HepG2 (cell line): ENCODE data around the gene GRM4. TPM values are rescaled to one million over a fixed set of nuclear protein-coding genes. Genes with fewer than 3 reads are reported as not detected.

Experiments used
- ATAC-seq: fragments of 200-7000 bp; cut with Tn5 transposase; 3 replicates; pipeline ENCODE4 v1.9.1; 2020; ENCODE audit warnings: mild to moderate bottlenecking, moderate library complexity
- BruUV-seq: library from RNA; stranded (reverse); fragments of 400-500 nt; replicated peaks from 2 replicates; lab custom pipeline; 2021; lab: Mats Ljungman, UMichigan
- CTCF ChIA-PET: fragments of 300-600 bp; formaldehyde crosslinking; extraction: SDS; loops from one replicate; lab custom pipeline; 2021; ENCODE audit warnings: low total read pairs, inconsistent platforms, low intra/inter-chr PET ratio; lab: Yijun Ruan, JAX
- POLR2A ChIA-PET: fragments of 350-600 bp; sonication (Branson Sonifier 250); formaldehyde crosslinking; loops from one replicate; lab custom pipeline; 2020; ENCODE audit warnings: antibody characterized with exemption, inconsistent platforms; lab: Yijun Ruan, JAX
- DNase-seq: peaks from one replicate; pipeline ENCODE4 v3.0.0-alpha.2; 2015; ENCODE audit warnings: low spot score
- FAIRE-seq: peaks from 3 replicates; lab custom pipeline; 2011; peaks lifted over from hg19 to GRCh38; lab: Jason Lieb, UNC
- H2AFZ ChIP-seq: one replicate; pipeline ENCODE4 v1.6.1; 2011; ENCODE audit warnings: low read length, inconsistent platforms
- H3K27ac ChIP-seq: fragments of 300-600 bp; 3 replicates; pipeline ENCODE4 v1.8.0; 2011; ENCODE audit warnings: mixed run types, mild to moderate bottlenecking, mixed read lengths, low read length, inconsistent platforms; ENCODE audit not compliant: insufficient read depth; ENCODE audit errors: extremely low read length
- H3K27me3 ChIP-seq, 2 experiments: fragments of 200-600 bp in 1 of 2; 2 replicates in 1 of 2; 3 replicates in 1 of 2; pipeline versions ENCODE4 v1.6.0 to v1.8.0; 2011; ENCODE audit warnings: low read length in 2 of 2, mild to moderate bottlenecking in 2 of 2, moderate library complexity in 2 of 2, inconsistent platforms in 1 of 2; ENCODE audit not compliant: insufficient read depth in 2 of 2, control insufficient read depth in 1 of 2
- H3K36me3 ChIP-seq, 2 experiments: fragments of 200-600 bp in 1 of 2; replicated peaks in 1 of 2; 2 replicates in 1 of 2; 3 replicates in 1 of 2; pipeline versions ENCODE4 v1.5.1 to v1.8.0; 2011; ENCODE audit warnings: low read length in 2 of 2, inconsistent platforms in 1 of 2; ENCODE audit not compliant: insufficient read depth in 2 of 2, control insufficient read depth in 1 of 2
- H3K4me1 ChIP-seq: 2 replicates; pipeline ENCODE4 v1.5.1; 2012; ENCODE audit warnings: low read length, inconsistent platforms; ENCODE audit not compliant: insufficient read depth
- H3K4me2 ChIP-seq: 2 replicates; pipeline ENCODE4 v1.6.0; 2011; ENCODE audit warnings: low read depth, low read length, inconsistent platforms
- H3K4me3 ChIP-seq, 3 experiments: fragments of 200-600 bp in 1 of 3; sonication (generic), shearing (Covaris generic) in 1 of 3; replicated peaks in 1 of 3; 2 replicates each; pipeline ENCODE4 v1.5.1; 2011 to 2016; ENCODE audit warnings: low read length in 3 of 3, inconsistent platforms in 2 of 3, low read depth in 2 of 3, mild to moderate bottlenecking in 2 of 3, control low read depth in 1 of 3, mixed read lengths in 1 of 3; ENCODE audit not compliant: insufficient read depth in 1 of 3
- H3K79me2 ChIP-seq: one replicate; pipeline ENCODE4 v1.6.1; 2011; ENCODE audit warnings: low read length, inconsistent platforms; ENCODE audit not compliant: insufficient read depth
- H3K9ac ChIP-seq: 2 replicates; pipeline ENCODE4 v1.6.0; 2011; ENCODE audit warnings: mild to moderate bottlenecking, low read depth, low read length, inconsistent platforms; ENCODE audit not compliant: insufficient read depth
- H3K9me3 ChIP-seq: 2 replicates; pipeline ENCODE4 v1.5.1; 2012; ENCODE audit warnings: mild to moderate bottlenecking, low read length
- H4K20me1 ChIP-seq: 2 replicates; pipeline ENCODE4 v1.6.0; 2011; ENCODE audit warnings: inconsistent platforms, mild to moderate bottlenecking, low read length, moderate library complexity; ENCODE audit not compliant: insufficient read depth
- BHLHE40 ChIP-seq: IDR thresholded peaks from 2 replicates; pipeline ENCODE4 v1.6.1; 2011; ENCODE audit warnings: low read length, improper control_type of control experiment
- ISL2 ChIP-seq: sonication (generic); formaldehyde crosslinking; IDR thresholded peaks from 2 replicates; pipeline ENCODE4 v1.5.0; 2020; ENCODE audit warnings: missing genetic modification reagents
- KAT2B ChIP-seq: fragments of 150-350 bp; IDR thresholded peaks from 2 replicates; pipeline ENCODE4 v1.6.1; 2014; ENCODE audit warnings: low read depth, low read length, borderline replicate concordance
- MAFF ChIP-seq: IDR thresholded peaks from 2 replicates; pipeline ENCODE4 v1.6.1; 2011; ENCODE audit warnings: low read depth, low read length, improper control_type of control experiment
- SKI ChIP-seq: fragments of 450-650 bp; IDR thresholded peaks from one replicate; pipeline ENCODE4 v1.6.1; 2018; ENCODE audit warnings: mild to moderate bottlenecking; ENCODE audit not compliant: partially characterized antibody
- ZNF124 ChIP-seq: sonication (generic); formaldehyde crosslinking; IDR thresholded peaks from 2 replicates; pipeline ENCODE4 v1.4.0; 2020; ENCODE audit warnings: missing genetic modification reagents
- ZNF292 ChIP-seq: sonication (generic); formaldehyde crosslinking; IDR thresholded peaks from 2 replicates; pipeline ENCODE4 v1.8.1; 2022; ENCODE audit warnings: mild to moderate bottlenecking, low read depth, missing genetic modification reagents, borderline replicate concordance
- ZNF552 ChIP-seq: sonication (generic); formaldehyde crosslinking; IDR thresholded peaks from 2 replicates; pipeline ENCODE4 v1.9.0; 2022; ENCODE audit warnings: missing genetic modification reagents, mild to moderate bottlenecking, borderline replicate concordance
- ZNF562 ChIP-seq: sonication (generic); formaldehyde crosslinking; IDR thresholded peaks from 2 replicates; pipeline ENCODE4 v1.8.0; 2022; ENCODE audit warnings: missing genetic modification reagents, borderline replicate concordance
- WGBS: methylation state at CpG from one replicate; pipeline ENCODE4 v1.1.6; 2017; ENCODE audit warnings: low lambda C conversion rate; 5-methylcytosine and 5-hydroxymethylcytosine counted together
- in situ Hi-C: cut with HindIII; loops from 2 replicates; pipeline ENCODE4 v1.10.0; 2017; ENCODE audit warnings: low pct_unique_long_range_greater_than_20kb; ENCODE audit not compliant: extremely low pct_ligation_motif_present
- intact Hi-C: fragments of 100-400 bp; cut with micrococcal nuclease; formaldehyde crosslinking; loops from one replicate; pipeline ENCODE4 v1.10.0; 2022; ENCODE audit not compliant: unreplicated experiment
- polyA plus RNA-seq, 8 experiments: library from polyadenylated mRNA; depleted of rRNA in 3 of 8; stranded (reverse) in 7 of 8; unstranded in 1 of 8; fragments of >200 nt; fragmentation: Illumina TruSeq in 4 of 8; extraction: Trizol in 4 of 8; gene quantifications; 2 replicates each; pipeline versions ENCODE4 v1.2.1 to v1.2.3, GENCODE V29; 2011 to 2016; ENCODE audit warnings: low read depth in 4 of 8, missing spikeins in 1 of 8, mixed read lengths in 1 of 8; ENCODE audit not compliant: insufficient read depth in 1 of 8
- total RNA-seq, 5 experiments: library from RNA; depleted of rRNA; stranded (reverse); fragments of >200 nt; fragmentation: Illumina TruSeq; extraction: Trizol; gene quantifications; 2 replicates each; pipeline ENCODE4 v1.2.3, GENCODE V29; 2016; ENCODE audit warnings: low read depth in 1 of 5
- TF ChIP-seq, protein P1 (sequence below): sonication (generic); formaldehyde crosslinking; IDR thresholded peaks from 2 replicates; pipeline ENCODE4 v1.4.0; 2020; ENCODE audit warnings: low read depth, mild to moderate bottlenecking, missing genetic modification reagents
- TF ChIP-seq, protein P2 (sequence below): sonication (generic); formaldehyde crosslinking; IDR thresholded peaks from 2 replicates; pipeline ENCODE4 v1.9.0; 2022; ENCODE audit warnings: low read depth, missing genetic modification reagents
- TF ChIP-seq, protein P3 (sequence below): sonication (generic); formaldehyde crosslinking; IDR thresholded peaks from 2 replicates; pipeline ENCODE4 v1.4.0; 2020; ENCODE audit warnings: missing genetic modification reagents

Gene GRM4
- total and polyA plus RNA-seq, 2 of the 13 experiments (the other 11 are each of a cell fraction or from before 2014, with no cell fraction given): not detected

DNA sequence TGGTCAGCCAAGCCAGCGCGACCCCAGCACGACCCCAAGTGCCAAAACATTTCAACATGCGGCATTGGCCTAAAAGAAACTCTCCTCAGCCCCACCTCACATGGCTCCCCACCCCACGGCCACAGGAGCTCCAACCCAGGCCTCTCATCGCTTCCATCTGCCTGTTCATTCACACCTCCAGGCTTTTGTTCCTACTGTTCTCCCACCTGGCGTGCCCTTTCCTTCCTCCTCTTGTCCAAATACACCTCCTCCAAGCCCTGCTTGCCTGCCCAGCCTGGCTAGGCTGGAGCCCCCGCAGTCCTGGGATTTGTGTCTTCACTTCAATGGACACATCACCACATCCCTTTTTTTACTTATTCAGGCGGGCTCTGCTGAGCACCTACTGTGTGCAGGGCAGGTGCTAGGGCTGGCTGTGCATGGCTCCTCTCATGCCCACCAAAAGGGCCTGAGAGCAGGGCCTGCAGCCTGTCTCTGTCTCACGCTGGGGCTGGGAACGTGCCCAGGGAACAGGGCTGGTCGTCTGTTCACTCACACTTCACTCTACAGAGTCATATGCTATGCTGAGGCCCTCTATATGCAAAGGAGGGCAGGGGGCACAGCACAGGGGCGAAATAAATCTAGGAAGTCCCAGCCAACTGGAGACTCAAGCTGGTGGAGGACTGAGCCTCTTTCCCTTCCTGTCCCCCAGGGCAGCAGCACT is 61.1 kb downstream of the GRM4 start:
- intact Hi-C loops: no loop called here
- 0% methylated on average over 12 of the region's 13 CpGs for WGBS
- Histone ChIP-seq H3K27me3 (peaks cover 14 to 41% of the 10 kb centered on the region in 2 experiments; a peak in 4 of 5 replicates), H3K4me1 (no peaks in the 10 kb centered on the region), H3K9ac (no peak overlapping the region), H3K36me3 (no peaks in the 10 kb centered on the region), H3K27ac (no peak overlapping the region), H3K9me3 (no peaks in the 10 kb centered on the region), H3K79me2 (no peaks in the 10 kb centered on the region), H3K4me2 (no peak overlapping the region), H4K20me1 (no peaks in the 10 kb centered on the region; the same call in 1 of the 2 replicates), H3K4me3 (no peak overlapping the region), H2AFZ (no peak overlapping the region)
- no TSS peak for BruUV-seq
- FAIRE-seq: no peak
- ATAC-seq: no peak
- no peak for DNase-seq
- CTCF ChIA-PET: no interaction called here
- no peak for TF ChIP-seq ZNF562 (CRISPR knock-in tag)
- TF ChIP-seq, protein P1, sequence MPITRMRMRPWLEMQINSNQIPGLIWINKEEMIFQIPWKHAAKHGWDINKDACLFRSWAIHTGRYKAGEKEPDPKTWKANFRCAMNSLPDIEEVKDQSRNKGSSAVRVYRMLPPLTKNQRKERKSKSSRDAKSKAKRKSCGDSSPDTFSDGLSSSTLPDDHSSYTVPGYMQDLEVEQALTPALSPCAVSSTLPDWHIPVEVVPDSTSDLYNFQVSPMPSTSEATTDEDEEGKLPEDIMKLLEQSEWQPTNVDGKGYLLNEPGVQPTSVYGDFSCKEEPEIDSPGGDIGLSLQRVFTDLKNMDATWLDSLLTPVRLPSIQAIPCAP (CRISPR knock-in tag): no peak
- TF ChIP-seq, protein P2, sequence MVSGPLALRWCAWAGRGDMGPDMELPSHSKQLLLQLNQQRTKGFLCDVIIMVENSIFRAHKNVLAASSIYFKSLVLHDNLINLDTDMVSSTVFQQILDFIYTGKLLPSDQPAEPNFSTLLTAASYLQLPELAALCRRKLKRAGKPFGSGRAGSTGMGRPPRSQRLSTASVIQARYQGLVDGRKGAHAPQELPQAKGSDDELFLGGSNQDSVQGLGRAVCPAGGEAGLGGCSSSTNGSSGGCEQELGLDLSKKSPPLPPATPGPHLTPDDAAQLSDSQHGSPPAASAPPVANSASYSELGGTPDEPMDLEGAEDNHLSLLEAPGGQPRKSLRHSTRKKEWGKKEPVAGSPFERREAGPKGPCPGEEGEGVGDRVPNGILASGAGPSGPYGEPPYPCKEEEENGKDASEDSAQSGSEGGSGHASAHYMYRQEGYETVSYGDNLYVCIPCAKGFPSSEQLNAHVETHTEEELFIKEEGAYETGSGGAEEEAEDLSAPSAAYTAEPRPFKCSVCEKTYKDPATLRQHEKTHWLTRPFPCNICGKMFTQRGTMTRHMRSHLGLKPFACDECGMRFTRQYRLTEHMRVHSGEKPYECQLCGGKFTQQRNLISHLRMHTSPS (CRISPR knock-in tag): no peak
- no peak for TF ChIP-seq SKI
- TF ChIP-seq, protein P3, sequence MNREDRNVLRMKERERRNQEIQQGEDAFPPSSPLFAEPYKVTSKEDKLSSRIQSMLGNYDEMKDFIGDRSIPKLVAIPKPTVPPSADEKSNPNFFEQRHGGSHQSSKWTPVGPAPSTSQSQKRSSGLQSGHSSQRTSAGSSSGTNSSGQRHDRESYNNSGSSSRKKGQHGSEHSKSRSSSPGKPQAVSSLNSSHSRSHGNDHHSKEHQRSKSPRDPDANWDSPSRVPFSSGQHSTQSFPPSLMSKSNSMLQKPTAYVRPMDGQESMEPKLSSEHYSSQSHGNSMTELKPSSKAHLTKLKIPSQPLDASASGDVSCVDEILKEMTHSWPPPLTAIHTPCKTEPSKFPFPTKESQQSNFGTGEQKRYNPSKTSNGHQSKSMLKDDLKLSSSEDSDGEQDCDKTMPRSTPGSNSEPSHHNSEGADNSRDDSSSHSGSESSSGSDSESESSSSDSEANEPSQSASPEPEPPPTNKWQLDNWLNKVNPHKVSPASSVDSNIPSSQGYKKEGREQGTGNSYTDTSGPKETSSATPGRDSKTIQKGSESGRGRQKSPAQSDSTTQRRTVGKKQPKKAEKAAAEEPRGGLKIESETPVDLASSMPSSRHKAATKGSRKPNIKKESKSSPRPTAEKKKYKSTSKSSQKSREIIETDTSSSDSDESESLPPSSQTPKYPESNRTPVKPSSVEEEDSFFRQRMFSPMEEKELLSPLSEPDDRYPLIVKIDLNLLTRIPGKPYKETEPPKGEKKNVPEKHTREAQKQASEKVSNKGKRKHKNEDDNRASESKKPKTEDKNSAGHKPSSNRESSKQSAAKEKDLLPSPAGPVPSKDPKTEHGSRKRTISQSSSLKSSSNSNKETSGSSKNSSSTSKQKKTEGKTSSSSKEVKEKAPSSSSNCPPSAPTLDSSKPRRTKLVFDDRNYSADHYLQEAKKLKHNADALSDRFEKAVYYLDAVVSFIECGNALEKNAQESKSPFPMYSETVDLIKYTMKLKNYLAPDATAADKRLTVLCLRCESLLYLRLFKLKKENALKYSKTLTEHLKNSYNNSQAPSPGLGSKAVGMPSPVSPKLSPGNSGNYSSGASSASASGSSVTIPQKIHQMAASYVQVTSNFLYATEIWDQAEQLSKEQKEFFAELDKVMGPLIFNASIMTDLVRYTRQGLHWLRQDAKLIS: no peak
- TF ChIP-seq KAT2B: no peak
- TF ChIP-seq ZNF124 (CRISPR knock-in tag): no peak
- TF ChIP-seq BHLHE40: no peak
- TF ChIP-seq ZNF292 (CRISPR knock-in tag): no peak
- no peak for TF ChIP-seq MAFF
- TF ChIP-seq ZNF552 (CRISPR knock-in tag): no peak
- TF ChIP-seq ISL2 (CRISPR knock-in tag): no peak
- POLR2A ChIA-PET: no interaction called here
- in situ Hi-C loops: no loop called here
